Measurements from ENCODE around the gene PDHB.
"Not testable (repeated sequence)": the region's sequence is repeated elsewhere in the genome, so short reads cannot be mapped to it uniquely, and the experiment has no call there.

Gene PDHB

DNA sequence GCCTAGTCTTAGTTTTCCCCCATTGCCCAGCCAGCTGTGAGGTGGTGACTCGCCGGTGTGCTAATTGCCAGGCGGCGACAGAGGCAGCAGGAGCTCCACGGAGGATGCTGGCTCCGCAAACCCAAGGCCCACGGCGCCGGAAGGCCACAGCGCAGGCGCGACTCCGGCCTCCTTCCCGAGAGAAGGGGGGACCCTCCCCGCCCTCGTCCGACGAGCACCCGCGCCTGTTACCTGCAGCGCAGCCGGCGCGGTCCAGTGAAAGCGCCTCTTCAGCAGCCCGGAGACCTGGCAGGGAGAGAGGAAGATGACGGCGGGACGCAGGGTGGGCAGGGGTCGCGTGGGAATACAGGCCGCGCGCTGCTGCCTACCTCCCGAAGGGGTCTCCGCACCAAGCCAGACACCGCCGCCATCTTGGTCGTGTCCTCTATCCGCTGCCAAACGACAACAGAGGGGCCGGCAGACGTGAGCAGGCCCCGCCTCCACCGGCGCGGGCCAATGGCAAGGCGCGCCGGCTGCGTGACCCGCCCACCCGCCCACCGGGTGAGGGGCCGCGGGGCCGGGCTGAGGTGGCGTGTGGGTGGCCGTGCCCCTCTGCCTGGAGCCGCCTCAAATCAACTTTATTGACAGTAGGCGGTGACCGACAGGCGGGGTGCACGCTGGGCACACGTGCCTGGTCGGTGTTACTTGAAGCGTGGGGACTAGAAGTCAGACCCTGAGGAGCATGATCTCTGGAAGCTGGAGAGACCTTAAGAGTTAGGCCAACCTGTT is at the start of gene PDHB:
PDHB (minus strand) TSS at position 433 of the 768 bp plus-strand sequence; CDS start at position 410, 23 bp downstream.
- DNase-seq = peak; percentile 82

DNA sequence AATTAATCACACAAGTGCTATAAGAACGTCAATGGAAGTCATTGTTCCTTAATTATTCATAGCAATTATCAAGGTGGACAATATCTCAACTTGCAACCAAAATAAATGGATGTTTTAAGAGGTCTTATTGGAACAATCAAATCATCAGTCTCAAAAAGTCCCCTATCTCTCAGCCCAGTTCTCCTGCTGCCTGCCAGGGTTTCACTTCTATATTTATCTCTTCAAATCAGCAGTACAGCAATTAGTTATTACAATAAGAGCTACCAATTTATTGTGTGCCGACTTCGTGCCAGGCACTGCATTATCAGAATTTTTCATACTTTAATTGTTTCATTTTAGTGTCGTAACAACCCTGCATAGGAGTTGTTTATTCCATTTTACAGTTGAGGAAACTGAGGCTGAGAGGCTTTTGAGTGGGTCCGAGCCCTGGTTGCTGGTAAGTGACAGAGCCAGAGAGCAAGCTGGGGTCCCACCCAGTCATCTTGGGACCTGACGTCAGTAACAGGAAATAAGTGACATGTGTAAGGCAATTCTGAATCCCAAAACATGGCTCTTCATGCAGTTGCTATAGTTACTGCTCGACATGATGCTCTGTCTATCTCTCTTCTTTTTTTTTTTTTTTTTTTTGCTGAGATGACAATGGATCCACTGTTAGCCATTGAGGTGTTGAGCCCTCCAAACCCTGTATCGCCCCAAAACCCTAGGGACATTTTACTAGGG is 49.4 kb upstream of the PDHB start:
- peak; percentile 49 for DNase-seq

DNA sequence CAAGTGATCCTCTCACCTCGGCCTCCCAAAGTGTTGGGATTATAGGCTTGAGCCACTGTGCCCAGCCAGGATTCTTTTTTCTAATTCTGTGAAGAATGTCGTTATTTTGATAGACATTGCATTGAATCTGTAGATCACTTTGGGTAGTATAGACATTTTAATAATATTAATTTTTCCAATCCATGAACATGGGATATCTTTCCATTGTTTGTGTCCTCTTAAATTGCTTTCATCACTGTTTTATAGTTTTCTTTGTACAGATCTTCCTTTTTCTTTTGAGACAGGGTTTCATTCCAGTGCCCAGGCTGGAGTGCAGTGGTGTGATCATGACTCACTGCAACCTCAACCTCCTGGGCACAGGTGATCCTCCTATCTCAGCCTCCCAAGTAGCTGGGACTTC is 46.7 kb upstream of the PDHB start:
- DNase-seq = no peak

DNA sequence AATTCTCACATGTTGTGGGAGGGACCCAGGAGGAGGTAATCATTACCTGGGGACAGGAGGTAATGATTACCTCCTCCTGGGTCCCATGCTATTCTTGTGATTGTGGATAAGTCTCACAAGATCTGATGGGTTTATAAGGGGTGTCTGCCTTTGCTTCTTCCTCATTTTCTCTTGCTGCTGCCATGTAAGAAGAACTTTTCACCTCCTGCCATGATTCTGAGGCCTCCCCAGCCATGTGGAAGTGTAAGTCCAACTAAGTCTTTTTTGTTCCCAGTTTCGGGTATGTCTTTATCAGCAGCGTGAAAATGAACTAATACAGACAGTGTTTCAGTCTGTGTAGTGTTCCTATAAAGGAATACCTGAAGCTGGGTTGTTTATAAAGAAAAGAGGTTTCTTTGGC is 45.1 kb upstream of the PDHB start:
- peak; percentile 77 for DNase-seq

DNA sequence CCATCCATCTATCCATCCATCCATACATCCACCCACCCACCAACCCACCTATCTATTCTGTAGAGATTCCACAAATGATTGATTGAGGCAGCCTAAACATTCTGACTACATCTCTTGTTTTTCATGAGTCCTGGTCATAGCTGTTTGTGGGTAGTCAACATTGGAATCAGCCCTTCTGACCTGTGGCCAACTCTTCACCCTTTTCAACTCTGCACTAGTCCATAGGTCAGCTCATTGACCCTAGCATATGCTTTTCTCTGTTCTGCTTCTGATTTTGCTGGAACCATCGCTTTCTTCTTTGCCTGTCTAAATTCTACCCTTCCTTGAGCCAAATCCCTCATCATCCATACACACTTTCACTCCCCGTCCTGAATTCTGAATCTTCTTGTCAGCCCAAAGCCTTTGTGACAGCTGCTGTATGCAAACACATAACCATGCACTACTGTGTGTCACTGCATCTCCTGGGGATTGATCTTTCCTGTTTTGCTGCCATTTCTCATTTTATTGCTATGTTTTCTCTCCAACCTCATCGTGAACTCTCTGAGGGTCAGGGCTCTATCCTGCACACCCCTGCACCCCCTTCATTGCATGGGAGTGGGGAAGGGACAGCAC is 41.4 kb upstream of the PDHB start:
- DNase-seq = no peak

DNA sequence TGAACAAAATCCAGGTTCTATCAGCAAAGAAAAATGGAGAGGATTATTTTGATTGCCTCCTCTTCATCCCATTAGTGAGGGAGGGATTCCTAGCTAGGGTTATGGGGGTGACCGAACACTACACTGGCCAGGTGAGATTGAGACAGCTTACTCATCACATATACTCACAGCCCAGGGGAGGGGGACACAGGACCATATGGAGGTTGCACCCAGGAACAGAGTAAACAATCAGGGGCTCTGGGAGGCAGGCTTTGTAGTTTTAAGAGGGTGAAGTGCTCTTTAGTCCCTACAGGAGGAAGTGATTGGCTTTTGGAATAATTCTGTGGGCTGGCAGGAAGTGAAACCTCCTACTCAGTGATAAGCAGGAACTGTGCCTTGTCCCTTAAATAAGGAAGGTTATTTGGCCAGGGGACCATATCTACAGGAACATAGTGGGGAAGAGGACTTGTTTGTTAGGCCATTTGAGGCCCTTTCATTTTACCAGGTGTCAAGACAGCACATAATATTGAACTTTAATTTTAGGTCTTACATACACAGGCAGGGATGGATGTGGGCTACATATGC is 40.8 kb upstream of the PDHB start:
- DNase-seq = peak; percentile 96

DNA sequence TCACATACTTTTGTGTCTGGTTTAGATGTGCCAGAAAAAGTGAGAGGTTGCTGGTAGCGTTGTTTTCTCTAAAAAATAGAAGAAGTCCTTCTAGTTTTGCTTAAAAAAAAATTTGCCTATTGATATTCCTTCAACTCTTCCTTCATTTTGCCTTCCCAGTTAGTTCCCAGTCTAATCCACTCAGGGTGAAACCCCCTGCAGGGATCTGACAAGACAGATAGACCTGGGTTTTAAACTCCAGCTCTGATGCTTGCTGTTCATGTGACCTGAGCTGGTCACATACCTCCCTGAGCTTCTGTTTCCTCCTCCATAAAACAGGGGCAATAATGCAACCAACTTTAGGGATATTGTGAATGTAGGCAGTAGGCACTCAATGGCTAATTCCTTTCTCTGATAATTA is 39.6 kb upstream of the PDHB start:
- no peak for DNase-seq

DNA sequence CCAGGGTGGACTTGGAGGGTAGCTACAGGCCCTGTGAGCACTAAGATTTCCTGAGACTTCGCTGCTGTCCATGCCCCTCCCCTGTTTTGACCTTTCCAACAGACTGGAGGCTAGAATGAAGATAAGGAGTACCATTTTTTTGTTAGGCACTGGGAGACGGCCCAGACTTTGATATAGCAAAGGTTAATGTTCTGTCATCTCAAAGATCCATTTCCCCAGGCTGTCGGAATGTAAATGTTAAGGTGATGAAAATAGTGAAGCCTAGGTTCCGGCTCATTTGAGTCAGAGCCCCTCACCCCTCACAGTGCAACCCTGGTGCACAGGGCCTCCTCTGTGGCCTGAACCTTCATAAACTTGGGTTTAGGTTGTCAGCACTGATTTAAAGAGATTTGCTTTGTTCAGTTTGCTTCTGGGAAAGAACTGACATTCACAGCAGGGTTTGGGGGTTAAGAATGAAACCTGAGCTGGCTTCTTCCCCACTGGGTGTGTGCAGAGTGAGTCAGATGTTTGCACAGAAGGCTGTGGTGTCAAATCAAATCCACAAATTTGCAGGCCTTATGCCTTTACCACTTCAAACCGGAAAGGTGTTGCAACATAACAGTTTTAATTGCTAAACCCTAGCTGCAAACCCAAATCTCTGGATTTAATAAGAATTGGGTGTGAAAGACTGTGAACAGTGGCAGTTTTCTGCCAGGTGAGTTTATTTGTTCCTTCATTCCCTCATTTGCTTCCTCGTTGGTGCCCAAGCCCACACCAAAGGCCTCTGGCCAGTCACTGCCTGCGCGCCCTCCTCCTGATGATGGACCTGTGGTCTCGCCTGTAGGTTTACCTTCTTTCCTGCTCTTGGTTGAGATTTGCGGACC is 37.6 kb upstream of the PDHB start:
- peak; percentile 98 for DNase-seq

DNA sequence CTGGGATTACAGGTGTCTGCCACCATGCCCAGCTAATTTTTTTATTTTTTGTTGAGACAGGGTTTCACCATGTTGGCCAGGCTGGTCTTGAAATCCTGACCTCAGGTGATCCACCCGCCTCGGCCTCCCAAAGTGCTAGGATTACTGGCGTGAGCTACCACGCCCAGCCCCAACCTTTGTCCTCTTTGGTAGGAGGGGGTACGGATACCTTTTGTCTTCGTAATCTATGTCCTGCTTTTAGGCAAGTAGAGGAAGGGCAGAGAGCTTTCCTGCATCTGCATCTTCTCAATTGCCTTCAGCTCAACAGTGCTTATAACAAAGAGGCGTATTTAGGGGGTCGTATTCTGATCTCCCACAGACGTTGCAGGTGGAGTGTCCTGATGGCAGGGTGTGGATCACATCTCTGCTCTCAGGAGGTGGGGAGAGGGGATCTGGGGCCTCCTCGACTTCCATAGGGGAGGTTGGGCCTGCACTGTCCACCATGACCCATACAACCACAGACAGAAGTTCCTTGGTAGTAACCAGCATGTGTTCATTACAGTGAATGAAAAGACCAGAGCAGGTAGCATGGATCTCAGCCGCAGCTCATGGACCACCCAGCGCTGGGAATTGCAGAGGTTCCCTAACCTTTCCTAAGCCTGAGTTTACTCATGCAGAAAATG is 36.9 kb upstream of the PDHB start:
- no peak for DNase-seq

DNA sequence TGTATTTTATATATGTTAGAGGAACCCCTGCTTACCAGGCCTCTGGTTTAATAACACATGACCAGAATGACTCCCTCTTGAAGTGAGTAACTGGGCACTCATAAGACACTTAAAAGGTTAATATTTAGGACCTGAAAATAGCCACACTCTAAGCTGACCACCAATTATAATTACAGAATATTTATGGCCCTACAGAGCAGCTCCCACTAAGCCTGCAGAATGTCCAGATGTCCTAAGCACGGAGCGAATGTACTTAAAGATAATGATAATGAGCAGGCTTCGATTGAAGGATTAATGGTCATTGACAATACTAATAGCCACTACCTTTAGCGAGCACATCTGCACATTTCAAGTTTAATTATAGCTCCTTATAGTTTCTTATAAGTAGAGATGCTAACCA is 35.5 kb upstream of the PDHB start:
- DNase-seq = no peak

DNA sequence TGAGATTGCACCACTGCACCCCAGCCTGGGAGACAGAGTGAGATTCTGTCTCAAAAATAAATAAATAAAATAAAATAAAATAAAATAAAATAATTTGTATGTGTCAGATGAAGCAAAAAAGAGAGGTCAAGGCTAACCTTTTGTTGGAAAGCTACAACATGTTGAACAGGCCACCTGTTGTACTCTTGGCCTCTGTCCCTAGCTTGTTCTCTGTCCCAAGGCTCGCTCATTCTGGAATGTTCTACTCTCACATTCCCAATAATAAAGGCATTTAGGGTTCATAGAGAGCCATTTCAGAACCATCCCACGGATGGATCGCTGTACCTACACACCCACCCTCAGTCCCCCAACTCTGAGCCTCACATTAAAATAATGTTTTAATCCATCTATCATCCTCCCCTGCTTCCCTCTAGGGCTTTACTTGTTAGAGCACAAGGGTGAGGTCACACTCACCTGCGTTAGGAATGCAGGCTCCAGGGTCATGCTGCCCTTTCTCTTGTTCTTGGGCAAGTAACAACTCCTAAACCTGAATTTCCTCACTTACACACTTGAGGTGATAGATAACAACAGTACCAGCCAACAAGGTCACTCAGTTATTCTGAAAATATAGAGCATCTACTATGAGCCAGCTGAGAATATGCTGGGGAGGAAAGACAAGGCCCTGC is 33.4 kb upstream of the PDHB start:
- no peak for DNase-seq

DNA sequence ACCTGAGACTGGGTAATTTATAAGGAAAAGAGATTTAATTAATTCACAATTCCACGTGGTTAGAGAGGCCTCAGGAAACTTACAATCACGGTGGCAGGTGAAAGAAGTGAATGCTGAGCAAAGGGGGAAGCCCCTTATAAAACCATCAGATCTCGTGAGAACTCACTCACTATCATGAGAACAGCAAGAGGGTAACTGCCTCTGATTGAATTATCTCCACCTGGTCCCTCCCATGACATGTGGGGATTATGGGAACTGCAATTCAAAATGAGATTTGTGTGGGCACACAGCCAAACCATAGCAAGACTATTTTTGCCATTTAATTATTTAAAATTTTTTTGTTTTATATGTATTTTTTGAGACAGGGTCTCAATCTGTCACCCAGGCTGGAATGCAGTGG is 31.2 kb upstream of the PDHB start:
- DNase-seq = no peak

DNA sequence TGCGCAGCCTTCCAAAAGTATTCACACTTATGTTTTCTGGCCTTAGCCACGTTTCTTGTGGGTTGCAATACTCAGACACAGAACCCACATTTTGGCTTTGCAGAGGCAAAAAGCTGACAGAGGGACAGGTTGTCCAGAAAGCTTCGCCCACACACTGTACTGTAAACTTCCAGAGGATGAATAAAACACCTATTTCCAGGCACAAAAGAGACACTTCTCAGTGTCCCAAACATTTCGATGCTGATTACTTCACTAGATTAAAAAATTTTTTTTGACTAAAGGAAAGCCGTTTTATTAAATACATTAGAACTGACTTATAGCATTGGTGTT is 30.3 kb upstream of the PDHB start:
- DNase-seq = no peak

DNA sequence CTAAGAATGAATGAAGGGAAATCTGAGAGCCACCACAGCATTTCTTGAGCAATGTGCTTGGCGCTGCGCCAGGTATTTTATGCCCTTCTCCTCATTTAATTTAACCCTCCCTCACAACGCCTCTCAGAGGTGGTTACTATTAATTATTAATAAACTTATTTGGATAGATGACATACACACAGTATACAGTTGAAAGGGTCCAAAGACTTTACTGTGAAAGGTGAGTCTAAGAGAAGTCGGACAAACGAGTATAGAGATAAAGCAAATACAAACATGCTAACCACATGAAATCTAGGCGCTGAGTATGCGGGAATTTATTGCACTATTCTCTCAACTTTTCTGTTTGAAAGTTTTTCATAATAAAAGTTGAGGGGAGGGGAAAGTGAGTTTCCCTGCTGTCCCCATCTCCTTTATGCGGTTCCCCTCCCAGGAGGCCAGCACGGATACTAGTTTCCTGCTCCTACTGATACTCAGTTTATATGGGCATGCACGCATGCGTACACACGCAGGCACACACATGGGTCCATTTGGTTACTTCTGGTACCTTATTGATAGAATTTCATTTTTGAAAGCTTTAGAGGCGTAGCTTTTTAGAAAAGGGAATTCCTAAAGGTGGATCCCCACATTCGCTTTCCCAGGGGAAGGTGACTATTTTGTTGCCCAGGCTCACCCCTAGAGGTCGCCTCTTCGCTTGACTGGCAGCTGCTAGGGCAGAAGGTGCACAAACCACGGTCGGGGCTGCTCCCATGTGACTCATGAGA is 29.7 kb upstream of the PDHB start:
- peak; percentile 71 for DNase-seq

DNA sequence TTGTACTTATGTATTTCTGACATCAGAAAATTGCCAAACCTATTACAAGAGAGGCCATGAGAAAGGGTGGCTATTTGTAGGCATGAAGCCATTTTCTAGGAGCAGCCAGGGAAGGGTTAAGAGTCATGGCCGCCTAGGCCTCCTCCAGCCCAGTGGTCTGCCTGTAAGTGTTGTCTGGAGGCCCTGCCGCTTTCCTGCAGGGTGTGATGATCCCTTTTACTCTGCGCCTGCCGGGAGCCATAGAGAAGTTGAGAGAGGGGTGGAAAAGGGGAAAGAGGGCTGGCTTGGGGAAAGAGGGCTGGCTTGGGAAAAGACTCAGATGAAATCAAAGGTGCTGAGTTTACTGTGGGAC is 29.2 kb upstream of the PDHB start:
- no peak for DNase-seq

DNA sequence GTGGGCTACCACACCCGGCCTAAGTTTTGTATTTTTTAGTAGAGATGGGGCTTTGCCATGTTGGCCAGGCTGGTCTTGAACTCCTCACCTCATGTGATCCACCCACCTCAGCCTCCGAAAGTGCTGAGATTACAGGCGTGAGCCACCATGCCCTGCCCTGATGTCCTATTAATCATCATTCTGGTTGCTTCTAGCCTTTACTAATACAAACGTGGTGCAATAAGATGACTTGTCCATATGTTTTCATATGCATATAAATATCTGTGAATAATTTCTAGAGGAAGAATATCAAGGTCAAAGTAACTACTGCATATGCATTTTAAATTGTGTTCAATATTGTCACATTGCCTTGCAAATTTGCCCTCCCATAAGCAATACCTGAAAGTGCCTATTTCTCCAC is 25.5 kb upstream of the PDHB start:
- no peak for DNase-seq

DNA sequence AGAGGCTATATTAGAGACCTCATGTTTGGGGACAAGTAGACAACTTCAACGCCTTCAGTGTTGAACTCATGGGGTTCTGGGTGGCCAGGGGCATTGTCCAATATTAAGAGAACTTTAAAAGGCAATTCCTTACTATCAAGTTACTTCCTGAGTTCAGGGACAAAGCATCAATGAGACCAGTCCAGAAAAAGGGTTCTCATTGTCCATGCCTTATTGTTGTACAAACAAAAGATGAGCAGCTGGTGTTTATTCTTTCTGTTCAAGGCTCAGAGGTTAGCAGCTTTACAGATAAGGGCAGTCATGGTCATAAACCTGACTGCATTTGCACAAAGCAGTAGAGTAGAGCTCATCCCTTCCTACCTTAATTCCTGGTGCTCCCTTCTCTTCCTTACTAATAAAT is 18.5 kb upstream of the PDHB start:
- DNase-seq = no peak

DNA sequence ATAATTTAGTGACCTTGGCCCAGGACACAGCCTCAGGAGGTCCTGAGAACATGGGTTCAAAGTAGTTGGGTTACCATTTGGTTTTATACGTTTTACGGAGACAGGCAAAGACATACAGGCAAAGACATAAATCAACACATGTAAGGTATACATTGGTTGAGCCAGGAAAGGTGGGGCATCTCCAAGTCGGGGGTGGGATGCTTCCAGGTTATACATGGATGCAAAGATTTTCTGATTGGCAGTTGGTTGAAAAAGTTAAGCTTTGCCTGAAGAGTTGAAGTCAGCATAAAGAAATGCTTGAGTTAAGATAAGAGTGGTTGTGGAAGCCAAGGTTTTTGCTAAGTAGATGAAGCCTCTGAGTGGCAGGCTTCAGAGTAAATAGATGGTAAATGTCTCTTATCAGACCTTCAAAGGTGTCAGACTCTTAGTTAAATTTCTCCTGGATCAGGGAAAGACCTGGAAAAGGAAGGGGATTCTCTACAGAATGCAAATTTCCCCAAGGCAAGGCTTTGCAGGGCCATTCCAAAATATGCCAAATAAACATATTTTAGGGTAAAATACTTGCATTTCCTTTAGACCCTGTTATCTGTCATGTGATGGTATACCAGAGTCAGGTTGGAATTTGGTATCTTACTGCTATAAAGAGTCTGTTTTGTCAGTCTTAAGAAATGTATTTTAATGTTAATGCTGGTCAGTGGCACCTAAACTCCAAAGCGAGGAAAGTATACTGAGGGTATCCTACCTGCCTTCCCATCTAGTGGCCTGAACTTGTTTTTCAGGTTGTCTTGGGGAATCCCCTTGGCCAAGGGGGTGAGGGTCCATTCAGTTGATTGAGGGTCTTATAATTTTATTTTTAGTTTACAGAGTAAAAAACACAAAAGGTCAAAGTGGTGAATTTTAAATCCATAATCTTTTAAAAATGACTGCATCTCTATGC is 8.2 kb upstream of the PDHB start:
- DNase-seq = no peak

DNA sequence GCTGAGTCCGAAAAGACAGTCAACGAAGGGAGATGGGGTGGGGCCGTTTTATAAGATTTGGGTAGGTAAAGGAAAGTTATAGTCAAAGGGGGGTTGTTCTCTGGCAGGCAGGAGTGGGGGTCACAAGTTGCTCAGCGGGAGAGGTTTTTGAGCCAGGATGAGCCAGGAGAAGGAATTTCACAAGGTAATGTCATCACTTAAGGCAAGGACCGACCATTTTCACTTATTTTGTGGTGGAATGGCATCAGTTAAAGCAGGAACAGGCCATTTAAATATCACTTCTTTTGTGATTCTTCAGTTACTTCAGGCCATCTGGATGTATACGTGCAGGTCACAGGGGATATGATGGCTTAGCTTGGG is 7.3 kb upstream of the PDHB start:
- not testable (repeated sequence) for DNase-seq

DNA sequence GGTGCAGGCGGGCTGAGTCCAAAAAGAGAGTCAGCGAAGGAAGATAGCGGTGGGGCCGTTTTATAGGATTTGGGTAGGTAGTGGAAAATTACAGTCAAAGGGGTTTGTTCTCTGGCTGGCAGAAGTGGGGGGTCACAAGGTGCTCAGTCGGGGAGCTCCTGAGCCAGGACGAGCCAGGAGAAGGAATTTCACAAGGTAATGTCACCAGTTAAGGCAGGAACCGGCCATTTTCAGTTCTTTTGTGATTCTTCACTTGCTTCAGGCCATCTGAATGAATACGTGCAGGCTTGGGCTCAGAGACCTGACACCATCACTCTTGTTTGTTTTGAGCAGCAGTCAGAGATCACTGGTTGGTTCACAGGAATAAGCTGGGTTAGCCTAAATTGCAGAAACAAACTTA is 3.6 kb upstream of the PDHB start:
- not testable (repeated sequence) for DNase-seq

Measured in MV-4-11 (cell line).